Measurements from ENCODE around the gene POR. TPM values are rescaled to one million over a fixed set of nuclear protein-coding genes. Genes with fewer than 3 reads are reported as not detected.

The POR gene
- total and polyA plus RNA-seq, 2 of the 8 experiments (the other 6 are each of a cell fraction or from before 2014, with no cell fraction given) = 98.7 to 144 TPM

GRCh38 chr7:75870557-75871161, 44.3 kb upstream of the POR start:
- Histone ChIP-seq H2BK15ac (ENCODE audit: low read length) (no peak overlapping the region), H3K4me1 (replicated peaks in 1 of 4; ENCODE audit: control insufficient read depth in 3 of 4, insufficient read depth in 4 of 4, low read length in 3 of 4) (peaks cover 0 to 3% (median 2%) of the 10 kb centered on the region in 4 experiments; a peak in 3 of 7 replicates), H3K23me2 (ENCODE audit: low read depth, low read length) (no peaks in the 10 kb centered on the region), H2AFZ (ENCODE audit: low read length) (no peak overlapping the region), H2AK5ac (ENCODE audit: low read depth, low read length) (no peak overlapping the region), H3K56ac (replicated peaks; ENCODE audit: insufficient read length, low read depth, low read length) (no peak overlapping the region), H3K27ac (ENCODE audit: low read depth, low read length) (no peak overlapping the region), H3K79me1 (ENCODE audit: low read depth, low read length) (no peaks in the 10 kb centered on the region), H2BK12ac (ENCODE audit: low read depth, low read length) (no peak overlapping the region), H3K79me2 (ENCODE audit: control insufficient read depth in 1 of 2, insufficient read depth in 2 of 2, low read length in 2 of 2) (no peaks in the 10 kb centered on the region), H3K4me3 (ENCODE audit: extremely low read depth in 1 of 4, insufficient read depth in 2 of 4, low read depth in 3 of 4, low read length in 4 of 4) (no peak overlapping the region), H3K27me3 (replicated peaks in 1 of 4; ENCODE audit: control insufficient read depth in 3 of 4, extremely low read depth in 1 of 4, insufficient read depth in 3 of 4, low read length in 3 of 4) (no peaks in the 10 kb centered on the region), H4K5ac (ENCODE audit: insufficient read length, low read depth, low read length) (no peak overlapping the region), H3K9ac (replicated peaks in 1 of 4; ENCODE audit: extremely low read depth in 1 of 4, low read depth in 3 of 4, low read length in 3 of 4) (no peak overlapping the region), H4K8ac (ENCODE audit: extremely low read depth, insufficient read depth, low read length) (no peak overlapping the region), H3K23ac (ENCODE audit: insufficient read length) (no peak overlapping the region), H2BK20ac (ENCODE audit: low read length) (no peak overlapping the region), H4K20me1 (replicated peaks in 1 of 2; ENCODE audit: control insufficient read depth in 1 of 2, insufficient read depth in 2 of 2, low read length in 2 of 2) (no peaks in the 10 kb centered on the region), H3K18ac (ENCODE audit: extremely low read depth, low read length) (no peak overlapping the region), H2BK120ac (replicated peaks; ENCODE audit: low read depth, low read length) (no peak overlapping the region), H3K36me3 (ENCODE audit: control insufficient read depth in 2 of 4, insufficient read depth in 4 of 4, low read length in 3 of 4) (no peaks in the 10 kb centered on the region), H3K9me3 (ENCODE audit: insufficient read depth in 2 of 2, low read depth in 1 of 2, low read length in 1 of 2) (no peaks in the 10 kb centered on the region), H2BK5ac (ENCODE audit: low read depth, low read length) (no peak overlapping the region), H4K91ac (replicated peaks; ENCODE audit: insufficient read length, low read length) (no peak overlapping the region), H3K14ac (ENCODE audit: insufficient read length) (no peak overlapping the region), H3K4me2 (ENCODE audit: insufficient read depth in 1 of 2, low read depth in 2 of 2, low read length in 2 of 2) (no peak overlapping the region), H3K4ac (replicated peaks; ENCODE audit: insufficient read length, low read depth, low read length) (no peak overlapping the region)
- 91% methylated on average over 8 of the region's 9 CpGs; no CpG with 5 or more reads in 1 of the 2 experiments for WGBS, 2 experiments (ENCODE audit: extremely low coverage in 1 of 2, insufficient coverage in 1 of 2, insufficient read length in 1 of 2, insufficient replicate concordance in 2 of 2, low coverage in 1 of 2, low lambda C conversion rate in 2 of 2, missing lambda C conversion rate in 1 of 2)
- no peak for DNase-seq (ENCODE audit: low read depth in 1 of 2, low spot score in 2 of 2)
- FAIRE-seq = no peak
- ChIA-PET CTCF (ENCODE audit: partially characterized antibody) (interaction anchor here (0.6 to 4.6 kb wide), 4 partner anchors 33 to 283 kb away, joined by 3 to 36 read pairs (median 6); no protein-coding TSS in a partner anchor), POLR2A (ENCODE audit: partially characterized antibody) (interaction anchor here (0.6 to 2.0 kb wide), 4 partner anchors 10 to 438 kb away, joined by 3 to 8 read pairs (median 4); no protein-coding TSS in a partner anchor)
- TF ChIP-seq, protein P1, sequence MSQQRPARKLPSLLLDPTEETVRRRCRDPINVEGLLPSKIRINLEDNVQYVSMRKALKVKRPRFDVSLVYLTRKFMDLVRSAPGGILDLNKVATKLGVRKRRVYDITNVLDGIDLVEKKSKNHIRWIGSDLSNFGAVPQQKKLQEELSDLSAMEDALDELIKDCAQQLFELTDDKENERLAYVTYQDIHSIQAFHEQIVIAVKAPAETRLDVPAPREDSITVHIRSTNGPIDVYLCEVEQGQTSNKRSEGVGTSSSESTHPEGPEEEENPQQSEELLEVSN (IDR thresholded peaks at IDR 0.05) = no peak
- no peak for TF ChIP-seq RBBP5 (IDR thresholded peaks at IDR 0.05; ENCODE audit: borderline replicate concordance, low read depth, low read length)
- TF ChIP-seq RXRA (IDR thresholded peaks at IDR 0.05; ENCODE audit: insufficient read depth, low read depth, low read length) = no peak
- TF ChIP-seq KDM1A (IDR thresholded peaks at IDR 0.05; ENCODE audit: borderline replicate concordance, low read length) = no peak
- TF ChIP-seq PHF8 (conservative IDR thresholded peaks at IDR 0.05; ENCODE audit: low read depth, low read length) = no peak
- TF ChIP-seq SUZ12 (IDR thresholded peaks at IDR 0.05; ENCODE audit: low read length) = no peak
- TF ChIP-seq, protein P2, sequence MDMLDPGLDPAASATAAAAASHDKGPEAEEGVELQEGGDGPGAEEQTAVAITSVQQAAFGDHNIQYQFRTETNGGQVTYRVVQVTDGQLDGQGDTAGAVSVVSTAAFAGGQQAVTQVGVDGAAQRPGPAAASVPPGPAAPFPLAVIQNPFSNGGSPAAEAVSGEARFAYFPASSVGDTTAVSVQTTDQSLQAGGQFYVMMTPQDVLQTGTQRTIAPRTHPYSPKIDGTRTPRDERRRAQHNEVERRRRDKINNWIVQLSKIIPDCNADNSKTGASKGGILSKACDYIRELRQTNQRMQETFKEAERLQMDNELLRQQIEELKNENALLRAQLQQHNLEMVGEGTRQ (IDR thresholded peaks at IDR 0.05; ENCODE audit: low read length) = no peak
- no peak for TF ChIP-seq CREB1 (IDR thresholded peaks at IDR 0.05)
- TF ChIP-seq TBP (IDR thresholded peaks at IDR 0.05; ENCODE audit: low read depth, low read length) = no peak
- no peak for TF ChIP-seq SP4 (IDR thresholded peaks at IDR 0.05; ENCODE audit: low read length)
- no peak for TF ChIP-seq ATF3 (IDR thresholded peaks at IDR 0.05; ENCODE audit: insufficient read depth, low read depth, low read length)
- no peak for TF ChIP-seq POLR2A (IDR thresholded peaks at IDR 0.05; ENCODE audit: control extremely low read depth in 1 of 2, low read depth in 2 of 2, low read length in 2 of 2)
